CD4-positive, alpha-beta T cell (primary cell): Measurements from ENCODE around the gene GLMP. TPM values are rescaled to one million over a fixed set of nuclear protein-coding genes. Genes with fewer than 3 reads are reported as not detected.
A peak's percentile ranks its signal among the peaks of the same experiment; 100 is the strongest.

Experiments used
- ATAC-seq: fragments of 200-7000 bp; cut with Tn5 transposase; one replicate; pipeline ENCODE4 v1.10.0; 2022; ENCODE audit warnings: mild to moderate bottlenecking; ENCODE audit not compliant: poor library complexity
- CTCF ChIA-PET: fragments of 350-600 bp; sonication (Branson Sonifier 250); formaldehyde crosslinking; loops from one replicate; lab custom pipeline; 2021; ENCODE audit warnings: antibody characterized with exemption, inconsistent platforms; lab: Charles Lee
- POLR2A ChIA-PET: fragments of 350-600 bp; sonication (Branson Sonifier 250); formaldehyde crosslinking; loops from one replicate; lab custom pipeline; 2021; ENCODE audit warnings: antibody characterized with exemption, inconsistent platforms; lab: Charles Lee
- DNase-seq, 14 experiments: peaks; one replicate each; pipeline ENCODE4 v3.0.0-alpha.2; 2013 to 2020; ENCODE audit warnings: mixed read lengths in 2 of 14
- H3K27ac ChIP-seq, 2 donors: one replicate each; pipeline versions ENCODE4 v1.5.1 to v1.7.0; 2013; ENCODE audit warnings: low read length in 2 of 2, low read depth in 1 of 2, mild to moderate bottlenecking in 1 of 2
- H3K27me3 ChIP-seq, 2 experiments: 1 replicate in 1 of 2; 2 replicates in 1 of 2; pipeline versions ENCODE4 v1.6.1 to v1.7.0; 2013; ENCODE audit warnings: low read length in 2 of 2, control low read depth in 1 of 2, mild to moderate bottlenecking in 1 of 2, moderate library complexity in 1 of 2; ENCODE audit not compliant: insufficient read depth in 2 of 2, control insufficient read depth in 1 of 2
- H3K36me3 ChIP-seq: one replicate; pipeline ENCODE4 v1.6.1; 2013; ENCODE audit warnings: low read length, control low read depth; ENCODE audit not compliant: insufficient read depth
- H3K4me1 ChIP-seq: one replicate; pipeline ENCODE4 v1.6.1; 2013; ENCODE audit warnings: low read length, control low read depth; ENCODE audit not compliant: insufficient read depth
- H3K4me3 ChIP-seq: one replicate; pipeline ENCODE4 v1.5.1; 2013; ENCODE audit warnings: mild to moderate bottlenecking, low read length, moderate library complexity
- H3K9me3 ChIP-seq, 2 experiments: 1 replicate in 1 of 2; 2 replicates in 1 of 2; pipeline versions ENCODE4 v1.6.1 to v1.7.0; 2013; ENCODE audit warnings: low read length in 2 of 2, mild to moderate bottlenecking in 2 of 2, control low read depth in 1 of 2, moderate library complexity in 1 of 2; ENCODE audit not compliant: control insufficient read depth in 1 of 2, insufficient read depth in 1 of 2
- H3K27ac Mint-ChIP-seq: one replicate; pipeline ENCODE4 v1.8.0; 2020; ENCODE audit warnings: mixed read lengths
- H3K27me3 Mint-ChIP-seq: one replicate; pipeline ENCODE4 v1.8.0; 2021; ENCODE audit warnings: mixed read lengths
- H3K36me3 Mint-ChIP-seq: one replicate; pipeline ENCODE4 v1.8.0; 2021; ENCODE audit warnings: low read depth, mixed read lengths
- H3K4me1 Mint-ChIP-seq: one replicate; pipeline ENCODE4 v1.8.0; 2021; ENCODE audit warnings: low read depth, mixed read lengths
- H3K4me3 Mint-ChIP-seq: one replicate; pipeline ENCODE4 v1.8.0; 2020; ENCODE audit warnings: mild to moderate bottlenecking, mixed read lengths
- H3K9me3 Mint-ChIP-seq: one replicate; pipeline ENCODE4 v1.8.0; 2020; ENCODE audit warnings: mixed read lengths
- intact Hi-C, 2 experiments: fragments of 100-400 bp; cut with DNase I in 1 of 2; cut with micrococcal nuclease in 1 of 2; formaldehyde crosslinking; loops; one replicate each; pipeline versions ENCODE4 v1.15.1 to v1.9.0; 2023 to 2025; cut with DNase I, micrococcal nuclease
- total RNA-seq, 174 experiments: library from RNA in 2 of 174; stranded (reverse) in 2 of 174; gene quantifications; one replicate each; pipeline ENCODE4 v1.2.3 and lab custom pipeline; 2021 to 2026
- TF ChIP-seq, protein P1 (sequence below): fragments of 200-600 bp; IDR thresholded peaks from one replicate; pipeline ENCODE4 v1.8.0; 2022; ENCODE audit warnings: antibody characterized with exemption, mild to moderate bottlenecking

Gene GLMP
- total RNA-seq, 2 experiments from 2014 or later: 12.3 to 16.1 TPM

DNA sequence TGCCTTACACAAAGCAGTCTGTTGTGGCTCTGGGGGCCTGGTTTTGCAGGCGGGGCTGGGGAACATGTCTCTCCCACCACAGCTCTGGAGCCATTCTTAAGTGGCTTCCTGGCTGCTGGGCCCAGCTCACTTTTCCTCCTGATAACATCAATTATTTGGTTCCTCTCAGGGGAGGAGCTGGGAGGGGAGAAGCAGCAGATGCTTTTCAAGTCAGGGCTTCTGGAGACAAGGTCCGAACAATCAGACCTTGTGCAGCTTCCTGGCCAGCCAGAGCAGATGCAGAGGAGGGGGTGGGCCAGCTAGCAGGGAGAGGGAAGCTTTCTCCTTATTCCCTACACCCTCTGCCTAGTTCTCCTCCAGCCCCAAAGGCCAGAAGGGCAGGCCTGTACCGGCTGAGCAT lies 44.0 kb downstream of the GLMP start:
- intact Hi-C loops: no loop called here
- ChIA-PET POLR2A (interaction anchor here (0.7 to 1.3 kb wide), 2 partner anchors 18 to 39 kb away, joined by 3 to 6 read pairs; partner anchors contain the start of gene PMF1), CTCF (no interaction called here)
- peaks cover 44% of the 10 kb centered on the region for H3K36me3 Mint-ChIP-seq
- Histone ChIP-seq H3K9me3 (no peaks in the 10 kb centered on the region), H3K4me3 (no peak overlapping the region), H3K27me3 (no peaks in the 10 kb centered on the region), H3K27ac (no peak overlapping the region), H3K36me3 (peaks cover 71% of the 10 kb centered on the region), H3K4me1 (peaks cover 9% of the 10 kb centered on the region)
- no peak overlapping the region for H3K27ac Mint-ChIP-seq
- DNase-seq: no peak
- no peak overlapping the region for H3K4me3 Mint-ChIP-seq
- no peaks in the 10 kb centered on the region for H3K27me3 Mint-ChIP-seq
- TF ChIP-seq, protein P1, sequence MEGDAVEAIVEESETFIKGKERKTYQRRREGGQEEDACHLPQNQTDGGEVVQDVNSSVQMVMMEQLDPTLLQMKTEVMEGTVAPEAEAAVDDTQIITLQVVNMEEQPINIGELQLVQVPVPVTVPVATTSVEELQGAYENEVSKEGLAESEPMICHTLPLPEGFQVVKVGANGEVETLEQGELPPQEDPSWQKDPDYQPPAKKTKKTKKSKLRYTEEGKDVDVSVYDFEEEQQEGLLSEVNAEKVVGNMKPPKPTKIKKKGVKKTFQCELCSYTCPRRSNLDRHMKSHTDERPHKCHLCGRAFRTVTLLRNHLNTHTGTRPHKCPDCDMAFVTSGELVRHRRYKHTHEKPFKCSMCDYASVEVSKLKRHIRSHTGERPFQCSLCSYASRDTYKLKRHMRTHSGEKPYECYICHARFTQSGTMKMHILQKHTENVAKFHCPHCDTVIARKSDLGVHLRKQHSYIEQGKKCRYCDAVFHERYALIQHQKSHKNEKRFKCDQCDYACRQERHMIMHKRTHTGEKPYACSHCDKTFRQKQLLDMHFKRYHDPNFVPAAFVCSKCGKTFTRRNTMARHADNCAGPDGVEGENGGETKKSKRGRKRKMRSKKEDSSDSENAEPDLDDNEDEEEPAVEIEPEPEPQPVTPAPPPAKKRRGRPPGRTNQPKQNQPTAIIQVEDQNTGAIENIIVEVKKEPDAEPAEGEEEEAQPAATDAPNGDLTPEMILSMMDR: no peak
- peaks cover under 1% of the 10 kb centered on the region for H3K4me1 Mint-ChIP-seq
- no peaks in the 10 kb centered on the region for H3K9me3 Mint-ChIP-seq
- no peak for ATAC-seq

DNA sequence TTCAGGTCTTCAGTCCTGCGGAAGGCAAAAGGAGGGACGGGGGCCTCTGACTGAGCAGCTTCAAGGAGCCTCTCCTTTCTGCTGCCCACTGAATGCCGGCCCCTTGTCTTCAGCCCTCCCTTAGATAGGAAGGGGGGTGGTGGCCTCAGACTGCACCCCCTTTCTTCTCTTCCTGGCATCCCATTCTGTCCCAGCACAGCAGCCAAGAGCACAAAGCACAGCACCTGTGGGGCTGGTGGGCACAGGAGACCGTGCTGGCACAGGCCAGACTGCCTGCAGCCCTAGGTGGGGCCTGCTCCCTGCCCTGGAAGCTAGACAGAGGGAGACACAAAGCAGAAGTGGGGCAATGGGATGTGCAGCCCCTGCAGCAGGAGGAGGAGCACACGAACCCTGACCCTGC lies 45.9 kb downstream of the GLMP start:
- Histone ChIP-seq H3K27me3 (no peaks in the 10 kb centered on the region), H3K36me3 (peaks cover 54% of the 10 kb centered on the region), H3K27ac (no peak overlapping the region), H3K4me3 (no peak overlapping the region), H3K9me3 (no peaks in the 10 kb centered on the region), H3K4me1 (peaks cover 26% of the 10 kb centered on the region)
- POLR2A ChIA-PET: interaction anchor here (1.8 kb wide), 1 partner anchor 32 kb away, joined by 6 read pairs; the partner anchor contains the start of gene SMG5
- TF ChIP-seq, protein P1: no peak
- H3K9me3 Mint-ChIP-seq: no peaks in the 10 kb centered on the region
- H3K4me3 Mint-ChIP-seq: no peak overlapping the region
- peaks cover 34% of the 10 kb centered on the region for H3K36me3 Mint-ChIP-seq
- CTCF ChIA-PET: no interaction called here
- no peaks in the 10 kb centered on the region for H3K27me3 Mint-ChIP-seq
- H3K4me1 Mint-ChIP-seq: peaks cover 19% of the 10 kb centered on the region
- DNase-seq (no peak), ATAC-seq (no peak)
- intact Hi-C loops: no loop called here
- peak overlapping the region; percentile 55 for H3K27ac Mint-ChIP-seq

DNA sequence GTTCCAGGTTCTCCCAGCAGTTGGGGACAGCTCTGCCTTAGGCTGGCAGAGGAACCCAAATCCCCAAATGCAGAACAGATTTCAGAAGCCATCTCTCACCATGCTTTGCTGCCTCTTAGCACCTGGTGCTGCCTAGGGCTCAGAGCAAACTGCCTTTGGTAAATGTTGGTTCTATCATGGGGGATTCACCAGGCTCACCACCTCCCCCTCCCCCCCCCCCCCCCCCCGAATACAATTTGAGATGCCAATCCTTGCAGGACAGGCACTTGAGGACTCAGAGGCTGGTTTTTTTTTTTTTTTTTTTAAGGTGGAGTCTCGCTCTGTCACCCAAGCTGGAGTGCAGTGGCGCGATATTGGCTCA lies 47.2 kb downstream of the GLMP start:
- ChIA-PET POLR2A (interaction anchor here (1.8 kb wide), 1 partner anchor 34 kb away, joined by 6 read pairs; the partner anchor contains the start of gene SMG5), CTCF (no interaction called here)
- no peak overlapping the region for H3K4me3 Mint-ChIP-seq
- H3K36me3 Mint-ChIP-seq: peaks cover 24% of the 10 kb centered on the region
- intact Hi-C loops: no loop called here
- H3K4me1 Mint-ChIP-seq: peaks cover 21% of the 10 kb centered on the region
- H3K4me1 ChIP-seq: peaks cover 30% of the 10 kb centered on the region
- no peaks in the 10 kb centered on the region for H3K27me3 Mint-ChIP-seq
- no peak overlapping the region for H3K4me3 ChIP-seq
- ATAC-seq (no peak), DNase-seq (peak in 1 of 14 experiments; percentile 34)
- H3K9me3 ChIP-seq: no peaks in the 10 kb centered on the region
- no peaks in the 10 kb centered on the region for H3K27me3 ChIP-seq
- TF ChIP-seq, protein P1: no peak
- no peak overlapping the region for H3K27ac Mint-ChIP-seq
- no peaks in the 10 kb centered on the region for H3K9me3 Mint-ChIP-seq
- H3K27ac ChIP-seq: no peak overlapping the region
- H3K36me3 ChIP-seq: peaks cover 41% of the 10 kb centered on the region
